K562 (cell line): ENCODE data around the gene CHKB. TPM values are rescaled to one million over a fixed set of nuclear protein-coding genes. Genes with fewer than 3 reads are reported as not detected.
A peak's percentile ranks its signal among the peaks of the same experiment; 100 is the strongest.

Experiments
- CUX1 ChIP-seq: fragments of 200-800 bp; sonication (Bioruptor generic); IDR thresholded peaks from 2 replicates; pipeline ENCODE4 v1.6.1; 2016; ENCODE audit warnings: missing genetic modification characterization, missing compliant biosample characterization
- CXXC5 ChIP-seq: fragments of 250-450 bp; sonication (Bioruptor Pico); IDR thresholded peaks from 2 replicates; pipeline ENCODE4 v1.8.0; 2022; ENCODE audit warnings: inconsistent platforms, mild to moderate bottlenecking, moderate library complexity
- DNMT1 ChIP-seq: fragments of 450-650 bp; IDR thresholded peaks from 2 replicates; pipeline ENCODE4 v1.6.1; 2016; ENCODE audit warnings: antibody characterized with exemption, mild to moderate bottlenecking
- GTF2E2 ChIP-seq: fragments of 200-800 bp; sonication (Bioruptor generic); IDR thresholded peaks from 2 replicates; pipeline ENCODE4 v1.6.1; 2016; ENCODE audit warnings: missing genetic modification characterization, missing compliant biosample characterization
- MCM5 ChIP-seq: fragments of 450-650 bp; IDR thresholded peaks from 2 replicates; pipeline ENCODE4 v1.6.1; 2016; ENCODE audit warnings: low read depth
- USF2 ChIP-seq: sonication (generic); formaldehyde crosslinking; IDR thresholded peaks from 2 replicates; pipeline ENCODE4 v1.5.0; 2020; ENCODE audit warnings: missing genetic modification reagents
- YBX1 ChIP-seq: fragments of 450-650 bp; IDR thresholded peaks from 2 replicates; pipeline ENCODE4 v1.7.1; 2016; ENCODE audit warnings: mild to moderate bottlenecking
- ZBTB1 ChIP-seq: sonication (generic); formaldehyde crosslinking; IDR thresholded peaks from 2 replicates; pipeline ENCODE4 v1.8.1; 2023; ENCODE audit warnings: missing genetic modification reagents, low read depth, mild to moderate bottlenecking, borderline replicate concordance
- ZNF407 ChIP-seq: fragments of 450-650 bp; IDR thresholded peaks from 2 replicates; pipeline ENCODE4 v1.6.1; 2016; ENCODE audit warnings: low read depth
- ZNF584 ChIP-seq: fragments of 200-800 bp; sonication (Bioruptor generic); IDR thresholded peaks from 2 replicates; pipeline ENCODE4 v1.6.1; 2016; ENCODE audit warnings: low read depth, mild to moderate bottlenecking, missing genetic modification characterization, missing compliant biosample characterization
- polyA plus RNA-seq, 8 experiments: library from polyadenylated mRNA; depleted of rRNA in 4 of 8; stranded (reverse) in 5 of 8; unstranded in 3 of 8; fragments of >200 nt; fragmentation: Nextera tagmentation in 2 of 8; fragmentation: Illumina TruSeq in 1 of 8; extraction: Ambion mirVana in 2 of 8; extraction: Trizol in 1 of 8; gene quantifications; 2 replicates each; pipeline versions ENCODE4 v1.2.1 to v1.2.3, GENCODE V29; 2011 to 2014; ENCODE audit warnings: inconsistent platforms in 1 of 8, missing spikeins in 1 of 8
- total RNA-seq, 7 experiments: library from RNA; depleted of rRNA in 6 of 7; stranded (reverse); fragments of >200 nt in 6 of 7; fragmentation: Illumina TruSeq in 2 of 7; extraction: Trizol in 2 of 7; gene quantifications; 2 replicates each; pipeline versions ENCODE4 v1.2.1 to v1.2.3, GENCODE V29; 2011 to 2021; ENCODE audit warnings: low replicate concordance in 1 of 7

CHKB gene
- total and polyA plus RNA-seq, 9 of the 15 experiments (the other 6 are each of a cell fraction or from before 2014, with no cell fraction given) = 2.7 to 31.0 (median 11.0) TPM

- TF ChIP-seq GTF2E2 (tag) (no peak), DNMT1 (no peak), CXXC5 (peak; percentile 49; the same call in 1 of the 2 replicates), MCM5 (no peak), CUX1 (CRISPR knock-in tag) (no peak), ZNF407 (no peak), ZNF584 (no peak), YBX1 (no peak), ZBTB1 (CRISPR knock-in tag) (peak; percentile 59; the same call in 1 of the 2 replicates), USF2 (CRISPR knock-in tag) (no peak)
Observed at GRCh38 chr22:50627642-50628542, 45.2 kb upstream of the CHKB start, which contains the start of gene ARSA (continued).
